Naive B cell (primary cell): Measurements from ENCODE around the gene CAPN9. TPM values are rescaled to one million over a fixed set of nuclear protein-coding genes. Genes with fewer than 3 reads are reported as not detected.

Experiments
- ATAC-seq, 2 donors: fragments of 150-1000 bp; cut with Tn5 transposase; 2 replicates each; pipeline ENCODE4 v1.10.0; 2021; ENCODE audit warnings: low read depth in 2 of 2, mild to moderate bottlenecking in 2 of 2, moderate library complexity in 2 of 2
- DNase-seq: peaks from one replicate; pipeline ENCODE4 v3.0.0; 2022
- H3K27ac Mint-ChIP-seq, 6 donors: one replicate each; pipeline ENCODE4 v1.8.0; 2020 to 2022; ENCODE audit warnings: mild to moderate bottlenecking in 6 of 6, mixed read lengths in 6 of 6, moderate library complexity in 5 of 6, inconsistent platforms in 2 of 6
- H3K27me3 Mint-ChIP-seq, 3 donors: one replicate each; pipeline ENCODE4 v1.8.0; 2021 to 2022; ENCODE audit warnings: mixed read lengths in 3 of 3, mild to moderate bottlenecking in 1 of 3
- H3K36me3 Mint-ChIP-seq, 2 donors: one replicate each; pipeline ENCODE4 v1.8.0; 2020 to 2022; ENCODE audit warnings: mixed read lengths in 2 of 2, inconsistent platforms in 1 of 2, mild to moderate bottlenecking in 1 of 2
- H3K4me1 Mint-ChIP-seq, 3 donors: one replicate each; pipeline ENCODE4 v1.8.0; 2020 to 2022; ENCODE audit warnings: mixed read lengths in 3 of 3, inconsistent platforms in 1 of 3, mild to moderate bottlenecking in 1 of 3, moderate library complexity in 1 of 3
- H3K4me3 Mint-ChIP-seq, 8 donors: one replicate each; pipeline ENCODE4 v1.8.0; 2020 to 2022; ENCODE audit warnings: mild to moderate bottlenecking in 8 of 8, mixed read lengths in 8 of 8, moderate library complexity in 8 of 8, inconsistent platforms in 2 of 8
- H3K9me3 Mint-ChIP-seq, 7 donors: one replicate each; pipeline ENCODE4 v1.8.0; 2020 to 2022; ENCODE audit warnings: mixed read lengths in 7 of 7, mild to moderate bottlenecking in 5 of 7, inconsistent platforms in 2 of 7, moderate library complexity in 1 of 7
- polyA plus RNA-seq, 6 donors: library from polyadenylated mRNA; unstranded; fragments of 300-500 nt; fragmentation: Illumina TruSeq; gene quantifications; one replicate each; pipeline ENCODE4 v1.2.3, GENCODE V29; 2021; ENCODE audit warnings: low read depth in 6 of 6

CAPN9 gene
- polyA plus RNA-seq, 6 donors from 2014 or later: not detected

GRCh38 chr1:230772457-230773395 lies 25.5 kb downstream of the CAPN9 start:
- Mint-ChIP-seq H3K36me3 (no peaks in the 10 kb centered on the region), H3K27me3 (peaks cover 0 to 12% (median 8%) of the 10 kb centered on the region in 3 donors), H3K4me1 (no peaks in the 10 kb centered on the region), H3K9me3 (peaks cover 0 to 16% (median 8%) of the 10 kb centered on the region in 7 donors), H3K27ac (no peak overlapping the region), H3K4me3 (no peak overlapping the region)
- DNase-seq: no peak
- ATAC-seq: no peak

DNA sequence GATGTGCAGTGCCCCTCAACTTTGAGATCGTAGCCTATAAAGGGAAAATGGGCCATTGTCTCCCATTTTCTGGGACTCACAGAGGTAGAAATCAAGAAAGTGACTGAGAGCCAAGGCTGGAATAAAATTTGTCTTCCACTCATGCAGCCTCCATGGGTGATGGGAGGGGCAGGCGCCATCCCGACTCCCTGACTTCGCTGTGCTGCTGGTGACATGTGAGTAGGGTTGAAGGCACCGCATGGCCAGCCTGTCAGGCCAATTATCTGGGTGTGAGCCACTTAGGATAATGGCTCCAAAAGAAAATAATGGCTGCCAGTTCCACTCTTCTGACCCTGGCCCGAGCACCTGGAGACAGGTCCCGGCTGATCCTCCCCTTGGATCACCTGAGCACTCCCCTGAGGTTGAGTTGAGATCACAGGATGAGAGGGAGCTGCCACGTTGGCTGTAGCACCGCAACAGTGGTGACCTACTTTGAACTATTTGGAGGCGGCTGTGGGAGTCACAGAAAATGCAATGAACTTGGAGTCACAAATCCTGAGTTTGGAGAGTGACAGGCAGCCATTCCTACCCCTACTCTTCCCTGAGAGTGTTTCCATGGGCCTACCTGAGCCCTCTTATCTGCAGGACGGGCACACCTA lies 26.3 kb downstream of the CAPN9 start:
- H3K4me1 Mint-ChIP-seq: no peaks in the 10 kb centered on the region
- peaks cover 0 to 16% (median 8%) of the 10 kb centered on the region in 7 donors for H3K9me3 Mint-ChIP-seq
- no peak for ATAC-seq
- H3K4me3 Mint-ChIP-seq: no peak overlapping the region
- H3K27ac Mint-ChIP-seq: no peak overlapping the region
- no peaks in the 10 kb centered on the region for H3K36me3 Mint-ChIP-seq
- DNase-seq: no peak
- H3K27me3 Mint-ChIP-seq: peaks cover 0 to 12% (median 8%) of the 10 kb centered on the region in 3 donors

DNA sequence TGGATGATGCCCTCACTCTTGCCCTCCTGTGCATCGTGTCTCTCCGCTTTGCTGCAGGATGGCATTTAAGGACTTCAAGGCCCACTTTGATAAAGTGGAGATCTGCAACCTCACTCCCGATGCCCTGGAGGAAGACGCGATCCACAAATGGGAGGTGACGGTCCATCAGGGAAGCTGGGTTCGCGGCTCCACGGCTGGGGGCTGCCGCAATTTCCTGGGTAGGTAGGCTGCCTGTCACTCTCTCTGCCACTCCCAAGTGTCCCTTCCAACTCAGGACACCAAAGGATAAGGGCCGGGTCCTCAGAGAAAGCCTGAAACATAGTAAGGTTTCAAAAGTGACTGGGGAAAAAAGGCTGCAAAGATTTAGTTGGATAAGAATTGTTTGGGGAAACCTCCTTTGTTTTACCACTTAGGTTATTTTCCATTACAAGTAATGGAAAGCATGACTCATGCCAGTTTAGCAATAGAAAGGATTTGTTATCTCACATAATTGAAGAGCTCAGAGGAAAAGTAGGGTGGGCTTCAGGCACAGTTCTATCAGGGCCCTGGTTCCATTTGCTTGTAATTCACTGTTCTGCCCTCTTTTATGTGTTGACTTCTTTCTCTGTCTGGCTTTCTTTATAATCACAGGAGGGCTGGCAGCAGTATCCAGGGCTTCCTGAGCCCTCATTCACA lies 31.9 kb downstream of the CAPN9 start:
- ATAC-seq: no peak
- no peaks in the 10 kb centered on the region for H3K36me3 Mint-ChIP-seq
- H3K4me3 Mint-ChIP-seq: no peak overlapping the region
- no peak for DNase-seq
- H3K27me3 Mint-ChIP-seq: peaks cover 5 to 19% (median 9%) of the 10 kb centered on the region in 3 donors
- H3K4me1 Mint-ChIP-seq: no peaks in the 10 kb centered on the region
- H3K9me3 Mint-ChIP-seq: peaks cover 0 to 8% (median 0%) of the 10 kb centered on the region in 7 donors
- no peak overlapping the region for H3K27ac Mint-ChIP-seq

- Mint-ChIP-seq H3K4me1 (no peaks in the 10 kb centered on the region), H3K9me3 (peaks cover 0 to 6% (median 0%) of the 10 kb centered on the region in 7 donors), H3K4me3 (no peak overlapping the region), H3K36me3 (no peaks in the 10 kb centered on the region), H3K27me3 (peaks cover 5 to 25% (median 17%) of the 10 kb centered on the region in 3 donors), H3K27ac (no peak overlapping the region)
- ATAC-seq: no peak
- DNase-seq: no peak
These were observed 33.9 kb downstream of the CAPN9 start for GRCh38 chr1:230781131-230781530.

GRCh38 chr1:230781594-230781993 lies 34.4 kb downstream of the CAPN9 start:
- Mint-ChIP-seq H3K4me1 (no peaks in the 10 kb centered on the region), H3K9me3 (peaks cover 0 to 3% (median 0%) of the 10 kb centered on the region in 7 donors), H3K27ac (no peak overlapping the region), H3K4me3 (no peak overlapping the region), H3K27me3 (peaks cover 5 to 25% (median 19%) of the 10 kb centered on the region in 3 donors), H3K36me3 (no peaks in the 10 kb centered on the region)
- DNase-seq (no peak), ATAC-seq (no peak)

GRCh38 chr1:230784163-230784562 lies 37.0 kb downstream of the CAPN9 start:
- Mint-ChIP-seq H3K36me3 (no peaks in the 10 kb centered on the region), H3K4me3 (no peak overlapping the region), H3K27me3 (peaks cover 9 to 37% (median 31%) of the 10 kb centered on the region in 3 donors), H3K9me3 (peaks cover 0 to 3% (median 0%) of the 10 kb centered on the region in 7 donors), H3K4me1 (no peaks in the 10 kb centered on the region), H3K27ac (peak overlapping the region in 1 of 6 donors; percentile 34)
- ATAC-seq (no peak), DNase-seq (no peak)

GRCh38 chr1:230785636-230786384 lies 38.6 kb downstream of the CAPN9 start:
- no peak for DNase-seq
- no peak overlapping the region for H3K4me3 Mint-ChIP-seq

DNA sequence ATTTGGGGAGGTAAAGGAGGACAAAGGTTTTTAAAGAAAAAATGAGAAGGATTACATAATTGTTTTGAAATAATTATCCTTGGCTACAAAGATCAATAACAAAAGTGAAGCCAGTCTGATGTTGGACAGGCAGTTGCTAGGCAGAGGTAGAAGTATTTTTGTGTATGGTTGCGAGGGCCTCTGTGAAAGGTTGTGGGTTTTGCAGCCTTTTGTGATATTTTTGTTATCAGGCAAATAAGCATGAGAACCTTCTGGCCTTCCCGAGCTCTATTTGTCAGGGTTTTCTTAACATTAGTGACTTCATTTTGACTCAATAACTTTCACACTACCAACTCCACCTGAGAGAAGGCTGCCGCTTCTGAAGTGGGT lies 39.2 kb downstream of the CAPN9 start:
- no peak overlapping the region for H3K27ac Mint-ChIP-seq
- H3K27me3 Mint-ChIP-seq: peaks cover 9 to 31% (median 27%) of the 10 kb centered on the region in 3 donors
- ATAC-seq (no peak), DNase-seq (no peak)
- H3K4me3 Mint-ChIP-seq: no peak overlapping the region
- no peaks in the 10 kb centered on the region for H3K36me3 Mint-ChIP-seq
- H3K4me1 Mint-ChIP-seq: no peaks in the 10 kb centered on the region
- H3K9me3 Mint-ChIP-seq: peaks cover 0 to 3% (median 0%) of the 10 kb centered on the region in 7 donors

More at GRCh38 chr1:230785636-230786384, 38.6 kb downstream of the CAPN9 start:
- no peak for ATAC-seq
- H3K4me1 Mint-ChIP-seq: no peaks in the 10 kb centered on the region
- peaks cover 4 to 27% (median 25%) of the 10 kb centered on the region in 3 donors for H3K27me3 Mint-ChIP-seq
- H3K9me3 Mint-ChIP-seq: peaks cover 0 to 3% (median 0%) of the 10 kb centered on the region in 7 donors
- no peaks in the 10 kb centered on the region for H3K36me3 Mint-ChIP-seq
- no peak overlapping the region for H3K27ac Mint-ChIP-seq

- H3K27ac Mint-ChIP-seq: no peak overlapping the region
These were observed 40.3 kb downstream of the CAPN9 start for GRCh38 chr1:230787471-230787870.

DNA sequence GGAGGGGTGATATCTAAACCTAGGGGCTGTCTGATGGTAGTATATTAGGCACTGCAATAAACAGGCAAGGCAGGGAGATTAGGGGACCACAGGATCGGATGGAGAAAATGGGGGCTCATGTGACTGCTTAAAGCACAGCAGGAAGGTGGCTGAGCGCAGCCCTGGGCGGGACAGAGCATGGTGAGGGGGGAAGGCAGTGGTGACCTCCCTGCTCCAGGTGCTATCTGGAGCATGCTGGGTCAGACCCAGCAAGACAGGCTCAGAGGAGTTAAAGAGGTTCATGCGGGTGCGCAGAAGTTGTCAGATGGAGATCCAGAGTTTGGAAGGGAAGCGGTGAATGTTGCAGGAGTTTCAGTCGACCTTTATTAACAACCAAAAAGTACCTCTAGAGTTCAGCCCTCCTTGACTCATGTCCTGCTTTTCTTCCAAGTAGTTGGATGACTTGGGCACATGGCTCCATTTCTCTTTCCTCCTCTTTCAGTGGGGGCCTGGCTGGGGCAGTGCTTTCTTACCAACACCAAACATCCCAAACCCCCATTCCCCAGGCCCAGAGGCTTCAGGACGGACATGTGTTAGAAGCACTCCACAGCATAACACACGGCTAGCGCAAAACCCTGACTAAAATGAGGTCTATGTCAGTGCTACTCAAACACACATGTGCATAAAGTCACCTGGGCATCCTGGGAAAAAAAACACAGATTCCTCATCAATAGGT lies 41.5 kb downstream of the CAPN9 start:
- no peak for ATAC-seq
- H3K9me3 Mint-ChIP-seq: peaks cover 0 to 3% (median 0%) of the 10 kb centered on the region in 7 donors
- H3K27me3 Mint-ChIP-seq: peaks cover 13 to 50% (median 34%) of the 10 kb centered on the region in 3 donors
- no peaks in the 10 kb centered on the region for H3K36me3 Mint-ChIP-seq
- H3K4me3 Mint-ChIP-seq: no peak overlapping the region
- no peak for DNase-seq
- H3K4me1 Mint-ChIP-seq: no peaks in the 10 kb centered on the region
- no peak overlapping the region for H3K27ac Mint-ChIP-seq

More at GRCh38 chr1:230787471-230787870, 40.3 kb downstream of the CAPN9 start:
- H3K36me3 Mint-ChIP-seq: no peaks in the 10 kb centered on the region
- DNase-seq (no peak), ATAC-seq (no peak)
- H3K4me1 Mint-ChIP-seq: no peaks in the 10 kb centered on the region
- H3K4me3 Mint-ChIP-seq: no peak overlapping the region
- H3K27me3 Mint-ChIP-seq: peaks cover 13 to 38% (median 34%) of the 10 kb centered on the region in 3 donors
- peaks cover 0 to 3% (median 0%) of the 10 kb centered on the region in 7 donors for H3K9me3 Mint-ChIP-seq

GRCh38 chr1:230790026-230790425 lies 42.8 kb downstream of the CAPN9 start:
- DNase-seq: no peak
- no peaks in the 10 kb centered on the region for H3K4me1 Mint-ChIP-seq
- ATAC-seq: no peak
- H3K36me3 Mint-ChIP-seq: no peaks in the 10 kb centered on the region
- no peak overlapping the region for H3K4me3 Mint-ChIP-seq
- H3K9me3 Mint-ChIP-seq: no peaks in the 10 kb centered on the region
- H3K27me3 Mint-ChIP-seq: peaks cover 13 to 56% (median 29%) of the 10 kb centered on the region in 3 donors
- peak overlapping the region in 1 of 6 donors; percentile 53 for H3K27ac Mint-ChIP-seq

DNA sequence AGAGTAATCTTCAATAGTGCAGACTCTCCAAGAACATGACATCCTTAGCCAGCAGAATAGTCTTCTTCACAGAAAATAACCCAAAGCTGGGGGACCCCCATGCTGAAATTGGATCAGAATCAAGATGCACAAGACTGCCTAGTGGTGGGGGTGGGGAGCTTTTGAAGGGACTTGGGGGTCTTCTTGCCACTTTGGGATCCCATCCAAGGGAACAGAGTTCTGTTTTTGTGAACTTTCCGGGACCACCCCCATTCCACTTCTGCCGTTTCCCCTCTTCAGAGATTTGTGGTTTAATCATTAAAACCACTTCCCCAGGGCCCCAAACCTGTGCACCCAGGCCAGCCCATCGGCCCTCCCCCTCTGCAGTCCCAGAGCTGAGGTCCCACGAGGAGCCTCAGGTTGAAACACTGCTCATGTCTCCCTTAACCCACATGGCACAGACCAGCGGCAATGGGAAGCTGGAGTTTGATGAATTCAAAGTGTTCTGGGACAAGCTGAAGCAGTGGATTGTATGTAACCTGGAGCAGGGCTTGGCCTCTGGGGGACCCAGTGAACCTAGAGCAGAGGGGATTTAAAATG lies 44.9 kb downstream of the CAPN9 start:
- H3K27ac Mint-ChIP-seq: no peak overlapping the region
- H3K36me3 Mint-ChIP-seq: no peaks in the 10 kb centered on the region
- peaks cover 16 to 54% (median 25%) of the 10 kb centered on the region in 3 donors for H3K27me3 Mint-ChIP-seq
- H3K9me3 Mint-ChIP-seq: no peaks in the 10 kb centered on the region
- DNase-seq (no peak), ATAC-seq (no peak)
- no peak overlapping the region for H3K4me3 Mint-ChIP-seq
- no peaks in the 10 kb centered on the region for H3K4me1 Mint-ChIP-seq
